HG03439 (cell line): Measurements from ENCODE around the gene SH3GL1.
"Not testable (repeated sequence)": the region's sequence is repeated elsewhere in the genome, so short reads cannot be mapped to it uniquely, and the experiment has no call there.

Source experiments
- ATAC-seq: cut with Tn5 transposase; IDR thresholded peaks from one replicate; pipeline ENCODE4 v1.9.1; 2021; ENCODE audit warnings: mild to moderate bottlenecking, moderate library complexity; ENCODE audit not compliant: unreplicated experiment

Gene SH3GL1

GRCh38 chr19:4365341-4365740, 35.0 kb downstream of the SH3GL1 start:
- ATAC-seq = no peak

GRCh38 chr19:4363571-4364304, 36.6 kb downstream of the SH3GL1 start:
- no peak for ATAC-seq

GRCh38 chr19:4362831-4363545, 37.4 kb downstream of the SH3GL1 start:
- ATAC-seq = no peak

GRCh38 chr19:4362101-4362828, 38.1 kb downstream of the SH3GL1 start:
- ATAC-seq = no peak

GRCh38 chr19:4361152-4362046, 38.9 kb downstream of the SH3GL1 start:
- ATAC-seq = no peak

- ATAC-seq = no peak
These were observed 39.7 kb downstream of the SH3GL1 start for GRCh38 chr19:4360641-4361151.

GRCh38 chr19:4360081-4360569, 40.2 kb downstream of the SH3GL1 start:
- ATAC-seq = no peak

GRCh38 chr19:4359627-4360000, 40.7 kb downstream of the SH3GL1 start:
- no peak for ATAC-seq

- no peak for ATAC-seq
These were observed 41.4 kb downstream of the SH3GL1 start for GRCh38 chr19:4358709-4359626.

GRCh38 chr19:4357921-4358326, 42.4 kb downstream of the SH3GL1 start:
- ATAC-seq = no peak

GRCh38 chr19:4357095-4357797, 43.1 kb downstream of the SH3GL1 start:
- ATAC-seq = no peak

- ATAC-seq = no peak
These were observed 45.5 kb downstream of the SH3GL1 start for GRCh38 chr19:4354897-4355296.

GRCh38 chr19:4354282-4354681, 46.1 kb downstream of the SH3GL1 start:
- ATAC-seq = no peak

- no peak for ATAC-seq
These were observed 47.6 kb downstream of the SH3GL1 start for GRCh38 chr19:4352701-4353121.

GRCh38 chr19:4350726-4351125, 49.6 kb downstream of the SH3GL1 start:
- no peak for ATAC-seq

- ATAC-seq = no peak
These were observed 50.2 kb downstream of the SH3GL1 start for GRCh38 chr19:4350111-4350510.

GRCh38 chr19:4349225-4349624, 51.1 kb downstream of the SH3GL1 start:
- ATAC-seq = not testable (repeated sequence)

GRCh38 chr19:4347521-4347920, 52.8 kb downstream of the SH3GL1 start:
- ATAC-seq = no peak

- no peak for ATAC-seq
These were observed 54.3 kb downstream of the SH3GL1 start for GRCh38 chr19:4346020-4346383.
